PC-3 (cell line): ENCODE data around the gene FEZF1. TPM values are rescaled to one million over a fixed set of nuclear protein-coding genes. Genes with fewer than 3 reads are reported as not detected.

ENCODE experiments used
- ATAC-seq: fragments of 200-7000 bp; cut with Tn5 transposase; 2 replicates; pipeline ENCODE4 v1.9.1; 2020; ENCODE audit warnings: mild to moderate bottlenecking, moderate library complexity
- Bru-seq: library from RNA; stranded (reverse); fragments of 400-500 nt; gene quantifications from one replicate; lab custom pipeline; 2021; lab: Mats Ljungman, UMichigan
- BruChase-seq, 2 experiments: library from RNA; stranded (reverse); fragments of 400-500 nt; gene quantifications; one replicate each; lab custom pipeline; 2021; lab: Mats Ljungman, UMichigan
- BruUV-seq: library from RNA; stranded (reverse); fragments of 400-500 nt; replicated peaks from 2 replicates; lab custom pipeline; 2021; lab: Mats Ljungman, UMichigan
- CTCF ChIA-PET: fragments of 300-600 bp; sonication (Branson Sonifier 250); formaldehyde crosslinking; loops from one replicate; lab custom pipeline; 2022; ENCODE audit warnings: antibody characterized with exemption; lab: Charles Lee
- POLR2A ChIA-PET: fragments of 300-600 bp; sonication (Branson Sonifier 250); formaldehyde crosslinking; loops from one replicate; lab custom pipeline; 2022; ENCODE audit warnings: antibody characterized with exemption; ENCODE audit not compliant: unreplicated experiment; lab: Charles Lee
- DNase-seq: peaks from one replicate; pipeline ENCODE4 v3.0.0-alpha.2; 2015
- H2AFZ ChIP-seq: fragments of 300-600 bp; sonication (generic); 2 replicates; pipeline ENCODE4 v1.6.0; 2016; ENCODE audit warnings: antibody characterized with exemption, low read length
- H3F3A ChIP-seq: fragments of 300-600 bp; sonication (generic); one replicate; pipeline ENCODE4 v1.6.0; 2017; ENCODE audit warnings: antibody characterized with exemption, low read length, control low read depth, mild to moderate bottlenecking; ENCODE audit not compliant: unreplicated experiment
- H3K27ac ChIP-seq: fragments of 300-600 bp; sonication (generic); 2 replicates; pipeline ENCODE4 v1.5.1; 2016; ENCODE audit warnings: mild to moderate bottlenecking, low read length
- H3K27me3 ChIP-seq: fragments of 300-600 bp; sonication (generic); 2 replicates; pipeline ENCODE4 v1.6.1; 2016; ENCODE audit warnings: low read length, mixed read lengths
- H3K36me3 ChIP-seq: fragments of 300-600 bp; sonication (generic); 2 replicates; pipeline ENCODE4 v1.6.1; 2016; ENCODE audit warnings: low read depth, mixed run types, low read length, mixed read lengths
- H3K4me1 ChIP-seq: fragments of 300-600 bp; sonication (generic); 2 replicates; pipeline ENCODE4 v1.5.1; 2016; ENCODE audit warnings: low read length; ENCODE audit not compliant: insufficient read depth
- H3K4me2 ChIP-seq: fragments of 300-600 bp; sonication (generic); 2 replicates; pipeline ENCODE4 v1.6.0; 2016; ENCODE audit warnings: low read length
- H3K4me3 ChIP-seq: fragments of 300-600 bp; sonication (generic); 2 replicates; pipeline ENCODE4 v1.5.1; 2016; ENCODE audit warnings: mild to moderate bottlenecking, low read length, mixed read lengths
- H3K79me2 ChIP-seq: fragments of 300-600 bp; sonication (generic); 2 replicates; pipeline ENCODE4 v1.6.1; 2017; ENCODE audit warnings: low read length, mixed read lengths
- H3K9ac ChIP-seq: fragments of 300-600 bp; sonication (generic); 2 replicates; pipeline ENCODE4 v1.6.0; 2016; ENCODE audit warnings: mild to moderate bottlenecking, low read length
- H3K9me2 ChIP-seq: fragments of 300-600 bp; sonication (generic); replicated peaks from 2 replicates; pipeline ENCODE4 v1.6.1; 2016; ENCODE audit warnings: mixed run types, low read length, mixed read lengths
- H3K9me3 ChIP-seq: fragments of 300-600 bp; sonication (generic); 2 replicates; pipeline ENCODE4 v1.6.1; 2016; ENCODE audit warnings: low read length, mixed read lengths
- H4K20me1 ChIP-seq: fragments of 300-600 bp; sonication (generic); 2 replicates; pipeline ENCODE4 v1.6.1; 2016; ENCODE audit warnings: low read length, mixed read lengths
- CTCF ChIP-seq: fragments of 300-600 bp; sonication (generic); conservative IDR thresholded peaks from 2 replicates; pipeline ENCODE4 v1.5.1; 2017; ENCODE audit warnings: antibody characterized with exemption, low read depth, mild to moderate bottlenecking, low read length
- EZH2 ChIP-seq: fragments of 300-600 bp; sonication (generic); IDR thresholded peaks from one replicate; pipeline ENCODE4 v1.6.1; 2017; ENCODE audit warnings: antibody characterized with exemption, mild to moderate bottlenecking, low read length; ENCODE audit not compliant: unreplicated experiment
- EZH2phosphoT487 ChIP-seq: fragments of 300-600 bp; sonication (generic); IDR thresholded peaks from 2 replicates; pipeline ENCODE4 v1.6.1; 2018; ENCODE audit warnings: mild to moderate bottlenecking, antibody characterized with exemption, low read length, borderline replicate concordance
- intact Hi-C: fragments of 100-400 bp; cut with micrococcal nuclease; formaldehyde crosslinking; loops from 2 replicates; pipeline ENCODE4 v1.9.0; 2023
- long read RNA-seq: library from polyadenylated mRNA; unstranded; transcript quantifications from one replicate; pipeline ENCODE4 v2.0.0, GENCODE V29; 2021; ENCODE audit not compliant: unreplicated experiment
- total RNA-seq: library from RNA; depleted of rRNA; stranded (reverse); fragments of >200 nt; gene quantifications from 2 replicates; pipeline ENCODE4 v1.2.3, GENCODE V29; 2014; rRNA removed

Gene FEZF1
- total RNA-seq (not detected in 2 replicates), Bru-seq, nascent RNA (percentile 23 among the genes with signal in this experiment), BruChase-seq, experiment 1, labeled RNA remaining after a 6-hour chase (percentile 12 among the genes with signal in this experiment), BruChase-seq, experiment 2, labeled RNA remaining after a 2-hour chase (percentile 21 among the genes with signal in this experiment)
- long read RNA-seq, partial matches to known transcripts, result 0 of 1 reads
- long read RNA-seq, other reads (novel, unspliced or antisense), result 1 of 1 reads

- no TSS peak for BruUV-seq
- no peaks in the 10 kb centered on the region for H3K36me3 ChIP-seq
- ChIA-PET CTCF (interaction anchor here (0.6 kb wide), 1 partner anchor 212 kb away, joined by 5 read pairs; no protein-coding TSS in a partner anchor), POLR2A (no interaction called here)
- DNase-seq, result peak; percentile 57
- peak within 1 kb of the TSS; percentile 73 for H3K4me3 ChIP-seq
- no peaks in the 10 kb centered on the region for H3K4me1 ChIP-seq
- H3F3A ChIP-seq, result no peaks in the 10 kb centered on the region
- H3K9me3 ChIP-seq, result no peaks in the 10 kb centered on the region
- peak; percentile 79 for ATAC-seq
- no peak within 1 kb of the TSS for H3K27ac ChIP-seq
- no peaks in the 10 kb centered on the region for H3K27me3 ChIP-seq
- intact Hi-C loops, result no loop called here
- no peaks in the 10 kb centered on the region for H3K9me2 ChIP-seq
- no peaks in the 10 kb centered on the region for H3K79me2 ChIP-seq
- H3K4me2 ChIP-seq, result peak within 1 kb of the TSS; percentile 88
- TF ChIP-seq CTCF (no peak), EZH2phosphoT487 (no peak), EZH2 (no peak)
- peak within 1 kb of the TSS; percentile 85 for H2AFZ ChIP-seq
- H4K20me1 ChIP-seq, result no peaks in the 10 kb centered on the region
- peak within 1 kb of the TSS; percentile 20; the same call in 1 of the 2 replicates for H3K9ac ChIP-seq
These were observed at the start of gene FEZF1 for GRCh38 chr7:122304319-122304975. FEZF1 (minus strand) TSS chr7:122304750; CDS start chr7:122304437, 313 bp downstream.

- no TSS peak for BruUV-seq
- Histone ChIP-seq H3K9me2 (no peaks in the 10 kb centered on the region), H3K4me3 (no peak overlapping the region), H3K4me2 (no peak overlapping the region), H3K9me3 (no peaks in the 10 kb centered on the region), H3K36me3 (no peaks in the 10 kb centered on the region), H3K27ac (no peak overlapping the region), H3K27me3 (no peaks in the 10 kb centered on the region), H4K20me1 (no peaks in the 10 kb centered on the region), H3F3A (no peaks in the 10 kb centered on the region), H3K9ac (no peak overlapping the region), H2AFZ (no peak overlapping the region), H3K4me1 (no peaks in the 10 kb centered on the region), H3K79me2 (no peaks in the 10 kb centered on the region)
- ChIA-PET POLR2A (no interaction called here), CTCF (no interaction called here)
- TF ChIP-seq EZH2phosphoT487 (no peak), CTCF (no peak), EZH2 (no peak)
- ATAC-seq, result no peak
- no peak for DNase-seq
- intact Hi-C loops, result no loop called here
These were observed 47.9 kb upstream of the FEZF1 start for GRCh38 chr7:122352454-122352853.

GRCh38 chr7:122350701-122351100 lies 46.2 kb upstream of the FEZF1 start:
- no peak overlapping the region for H3K4me3 ChIP-seq
- no peak overlapping the region for H2AFZ ChIP-seq
- no peaks in the 10 kb centered on the region for H3K9me2 ChIP-seq
- H3K27ac ChIP-seq, result no peak overlapping the region
- ChIA-PET POLR2A (no interaction called here), CTCF (no interaction called here)
- ATAC-seq, result no peak
- H3K9me3 ChIP-seq, result no peaks in the 10 kb centered on the region
- H3F3A ChIP-seq, result no peaks in the 10 kb centered on the region
- no peaks in the 10 kb centered on the region for H3K4me1 ChIP-seq
- H3K79me2 ChIP-seq, result no peaks in the 10 kb centered on the region
- no peaks in the 10 kb centered on the region for H3K27me3 ChIP-seq
- TF ChIP-seq EZH2 (no peak), EZH2phosphoT487 (no peak), CTCF (no peak)
- intact Hi-C loops, result no loop called here
- DNase-seq, result no peak
- no peaks in the 10 kb centered on the region for H3K36me3 ChIP-seq
- H4K20me1 ChIP-seq, result no peaks in the 10 kb centered on the region
- no peak overlapping the region for H3K9ac ChIP-seq
- BruUV-seq, result no TSS peak
- no peak overlapping the region for H3K4me2 ChIP-seq
